GM18526 (cell line): ENCODE results near the gene RAB3D.
A peak's percentile ranks its signal among the peaks of the same experiment; 100 is the strongest.

Experiments
- POLR2A ChIP-seq: IDR thresholded peaks from 3 replicates; pipeline ENCODE4 v1.6.1; 2011; ENCODE audit not compliant: insufficient read length; ENCODE audit errors: extremely low read depth

Gene RAB3D

DNA sequence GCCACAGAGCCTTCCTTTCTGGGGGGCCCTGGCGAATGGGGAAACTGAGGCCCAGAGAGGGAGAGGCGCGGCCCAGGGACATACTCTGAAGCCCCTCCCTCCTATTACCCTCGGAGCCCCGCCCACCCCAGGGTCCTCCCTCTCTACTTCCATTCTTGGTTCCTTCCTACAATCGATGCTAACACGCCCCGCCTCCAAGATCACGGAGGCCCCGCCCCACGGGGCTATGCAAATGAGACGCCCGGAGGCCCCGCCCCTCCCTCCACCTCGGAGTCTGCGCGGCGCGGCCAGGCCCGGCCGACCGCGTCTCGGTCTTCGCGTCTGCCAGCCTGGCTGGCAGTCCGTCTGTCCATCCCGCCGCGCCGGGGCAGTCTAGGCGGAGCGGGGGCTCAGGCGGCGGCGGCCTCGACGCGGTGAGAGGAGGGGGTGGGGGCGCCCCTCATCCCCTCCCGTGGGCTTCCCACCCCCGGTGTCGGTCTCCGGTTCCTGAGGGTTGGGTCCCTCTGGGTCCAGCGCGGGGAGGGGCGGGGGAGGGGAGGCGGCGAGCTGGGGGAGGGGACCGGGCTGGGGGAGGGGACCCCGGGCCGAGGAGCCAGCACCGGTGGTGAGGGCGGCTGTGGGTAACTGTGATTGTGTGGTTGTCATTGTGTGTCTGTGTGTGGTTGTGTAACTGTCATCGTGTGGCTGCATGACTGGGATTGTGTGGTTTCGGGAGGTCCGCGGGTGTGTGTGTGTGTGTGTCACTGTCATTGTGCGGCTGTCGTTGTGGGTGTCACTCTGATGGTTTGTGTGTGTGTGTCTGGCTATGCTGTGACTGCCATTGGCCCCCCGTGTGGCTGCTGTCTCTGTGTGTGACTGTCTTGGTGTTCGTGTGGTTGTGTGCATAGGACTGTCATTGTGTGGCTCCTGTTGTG is 16.0 kb upstream of the RAB3D start, which contains the start of gene PLPPR2:
Gene PLPPR2 (plus strand): TSS at position 273 of the 914 bp plus-strand sequence. CDS start 2,242 bp downstream, outside the sequence.
- TF ChIP-seq POLR2A, result peak; percentile 30

DNA sequence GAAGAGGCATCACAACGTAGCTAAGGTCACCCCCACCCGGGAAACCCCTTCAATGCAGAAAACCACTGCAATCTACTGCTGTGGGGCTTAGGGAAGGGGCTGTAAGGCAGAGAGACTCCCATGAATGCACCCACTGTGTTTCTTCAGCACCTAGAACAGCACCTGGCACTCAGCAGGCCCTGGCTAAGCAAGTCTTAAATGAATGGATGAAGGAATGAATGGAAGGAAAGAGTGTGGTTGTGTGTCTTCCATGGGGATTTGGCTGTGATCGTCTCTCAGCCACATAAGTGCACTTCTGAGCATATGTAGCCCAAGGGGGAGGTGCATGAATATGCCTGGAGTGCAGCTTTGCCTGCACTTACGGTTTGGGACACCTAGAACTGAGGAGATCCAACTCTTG is 9.7 kb upstream of the RAB3D start:
- TF ChIP-seq POLR2A, result no peak

DNA sequence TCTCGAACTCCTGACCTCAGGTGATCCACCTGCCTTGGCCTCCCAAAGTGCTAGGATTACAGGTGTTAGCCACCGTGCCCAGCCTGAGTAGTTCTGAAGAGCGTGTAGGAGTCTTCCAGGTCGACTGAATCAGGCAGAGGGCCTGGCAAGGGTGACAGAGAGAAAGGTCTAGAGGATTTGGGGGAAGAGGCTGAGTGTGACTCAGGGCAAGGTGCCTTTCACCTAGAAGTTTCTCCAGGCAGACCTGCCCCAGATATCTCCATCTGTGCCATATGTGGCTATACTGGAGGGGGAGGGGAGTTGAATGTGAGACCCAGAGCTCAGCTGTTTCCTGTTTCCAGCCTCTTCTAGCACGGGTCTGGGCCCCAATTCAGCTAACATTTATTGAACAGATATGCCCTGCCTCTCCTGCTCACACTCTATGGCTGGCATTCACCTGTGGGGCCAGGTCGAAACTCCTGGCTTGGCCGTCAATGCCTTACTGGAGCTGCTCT is 8.1 kb upstream of the RAB3D start:
- no peak for TF ChIP-seq POLR2A

DNA sequence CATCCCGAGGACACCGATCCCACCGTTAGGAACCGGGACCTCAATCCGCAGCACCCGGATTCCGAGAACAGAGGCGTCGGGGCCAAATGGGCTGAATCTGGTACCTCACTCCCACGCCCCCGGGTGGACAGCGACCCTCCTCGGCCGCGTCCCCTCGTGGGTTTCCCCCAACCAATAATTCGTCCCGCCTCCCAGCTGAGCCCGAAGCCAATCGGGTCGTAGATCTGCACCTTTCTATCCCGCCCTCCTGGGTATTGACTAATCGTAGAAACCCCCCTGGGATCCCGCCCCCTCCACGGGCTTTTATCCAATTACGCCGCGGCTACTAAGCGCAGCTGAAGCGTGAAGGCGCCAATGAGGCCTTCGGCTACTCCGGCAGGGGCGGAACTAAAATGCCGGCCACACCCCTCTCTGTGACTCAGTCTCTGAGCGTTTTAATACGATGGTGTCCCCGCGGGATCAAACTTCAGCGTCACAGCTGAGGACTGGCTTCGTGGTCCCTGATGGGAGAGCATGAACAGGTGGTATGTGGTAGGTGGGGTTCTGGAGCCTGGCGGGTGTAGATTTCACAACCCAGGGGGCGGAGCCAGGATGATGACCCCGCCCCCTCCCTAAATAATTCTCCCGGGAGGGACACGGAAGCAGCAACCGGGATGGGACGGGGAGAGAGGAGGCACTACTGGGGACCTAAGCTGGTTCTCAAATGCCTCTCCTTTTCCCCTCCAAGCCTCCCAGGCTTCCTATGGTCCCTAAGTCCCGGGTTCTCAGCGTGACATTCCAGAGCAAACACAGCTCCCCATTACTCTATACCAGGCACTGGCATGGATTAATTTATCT is 6.9 kb upstream of the RAB3D start, which contains the start of the genes CCDC159 and TMEM205:
Gene CCDC159 (plus strand): TSS at position 416 of the 837 bp plus-strand sequence. CDS start 88 bp downstream, at position 504.
Gene TMEM205 (minus strand): TSS at position 165 of the 837 bp plus-strand sequence. CDS start 649 bp downstream, outside the sequence.
- TF ChIP-seq POLR2A, result peak; percentile 71

DNA sequence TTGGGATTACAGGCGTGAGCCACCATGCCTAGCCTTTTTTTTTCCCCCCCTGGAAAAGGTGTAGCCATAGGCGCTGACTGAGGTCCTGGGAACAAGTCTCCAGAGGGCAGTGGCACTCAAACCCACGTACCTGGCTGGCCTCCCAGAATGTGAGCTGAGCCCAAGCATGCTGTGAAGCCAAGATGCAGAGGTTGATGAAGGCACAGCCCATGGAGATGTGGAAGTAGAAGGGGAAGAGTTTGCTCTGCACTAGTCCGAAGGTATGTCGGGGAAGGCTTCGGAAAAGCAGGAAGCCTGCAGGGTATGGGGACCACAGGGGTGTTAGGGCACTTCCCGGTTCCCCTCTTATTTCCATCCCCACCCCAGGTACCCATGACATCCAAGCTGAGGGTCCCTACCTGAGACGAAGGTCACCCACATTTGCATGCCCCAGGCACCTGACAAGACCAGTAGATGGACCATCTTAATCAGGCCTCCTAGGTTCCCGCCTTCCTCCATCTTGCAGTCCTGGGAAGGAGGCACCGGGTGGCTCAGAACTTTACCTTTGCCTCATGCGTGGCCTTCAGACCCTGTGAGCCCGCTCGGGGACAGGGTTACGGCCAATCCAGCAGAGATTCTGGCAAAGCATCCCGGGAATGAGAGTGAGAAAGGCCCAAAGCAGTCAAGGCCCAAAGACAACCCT is 5.8 kb upstream of the RAB3D start:
- no peak for TF ChIP-seq POLR2A

DNA sequence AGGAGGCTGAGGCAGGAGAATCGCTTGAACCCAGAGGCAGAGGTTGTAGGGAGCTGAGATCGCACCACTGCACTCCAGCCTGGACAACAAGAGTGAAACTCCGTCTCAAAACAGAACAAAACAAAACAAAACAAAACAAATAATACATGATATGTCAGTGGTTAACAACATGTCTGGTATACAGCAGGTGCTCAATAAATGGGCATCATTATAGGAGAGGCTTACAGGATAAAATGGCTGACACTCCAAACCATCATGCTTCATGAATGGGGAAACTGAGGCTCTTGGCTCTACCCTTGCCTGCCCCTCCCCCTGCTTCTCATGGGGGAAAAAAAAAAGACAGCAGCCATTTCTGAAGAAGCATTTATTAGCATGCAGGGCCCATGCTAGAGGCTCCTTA is 3.0 kb upstream of the RAB3D start:
- no peak for TF ChIP-seq POLR2A

DNA sequence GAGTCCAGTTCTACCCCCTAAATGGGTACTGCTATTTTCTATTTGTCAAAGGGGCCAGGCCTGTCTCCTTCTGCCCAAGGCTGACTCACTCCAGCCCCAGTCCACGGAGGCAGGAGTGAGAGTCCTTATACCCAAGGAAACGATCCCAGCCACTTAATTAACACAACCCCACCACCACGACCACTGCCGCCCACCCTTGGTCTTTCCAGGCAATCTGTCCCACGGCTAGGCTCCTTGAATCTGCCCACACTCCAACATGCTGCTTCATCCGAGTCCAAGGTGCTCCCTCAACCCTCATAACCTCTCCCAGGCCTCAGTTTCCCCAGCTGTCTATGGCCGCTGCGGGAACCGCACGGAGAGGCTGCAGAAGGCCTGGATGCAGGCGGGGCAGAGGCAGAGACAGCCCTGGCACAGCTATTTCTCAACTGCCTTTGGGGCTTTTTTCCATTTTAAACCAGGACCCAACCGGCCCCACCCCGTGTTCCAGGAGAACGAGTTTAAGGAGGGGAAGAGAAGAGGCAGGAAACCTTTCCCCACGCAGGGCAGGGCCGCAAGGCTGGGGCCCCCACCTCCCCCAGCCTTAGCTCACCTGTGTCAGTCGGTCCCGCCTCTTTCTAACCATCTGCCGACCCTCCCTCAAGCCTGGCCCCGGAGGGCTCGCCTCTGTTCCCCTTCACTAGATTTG is 746 bp downstream of the RAB3D start:
- TF ChIP-seq POLR2A, result no peak

DNA sequence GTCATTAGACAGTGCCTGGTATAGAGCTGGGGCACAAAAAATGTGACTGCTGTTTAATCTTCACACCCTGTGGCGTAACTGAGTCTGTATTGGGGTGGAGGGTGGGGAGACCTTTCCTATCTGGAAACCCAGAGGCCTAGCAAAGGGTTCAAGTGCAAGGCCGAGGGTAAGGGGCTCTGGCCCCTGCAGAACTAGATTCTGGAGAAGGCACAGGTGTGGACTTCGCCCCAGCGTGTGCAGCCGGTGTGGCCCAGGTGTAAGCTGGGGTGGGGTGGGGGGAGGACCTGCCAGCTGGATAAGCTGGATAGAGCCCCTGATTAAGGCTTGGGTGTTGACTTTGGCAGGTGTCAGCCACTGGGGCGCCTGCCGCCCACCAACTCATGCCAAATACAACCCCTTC is 1.3 kb downstream of the RAB3D start:
- no peak for TF ChIP-seq POLR2A

DNA sequence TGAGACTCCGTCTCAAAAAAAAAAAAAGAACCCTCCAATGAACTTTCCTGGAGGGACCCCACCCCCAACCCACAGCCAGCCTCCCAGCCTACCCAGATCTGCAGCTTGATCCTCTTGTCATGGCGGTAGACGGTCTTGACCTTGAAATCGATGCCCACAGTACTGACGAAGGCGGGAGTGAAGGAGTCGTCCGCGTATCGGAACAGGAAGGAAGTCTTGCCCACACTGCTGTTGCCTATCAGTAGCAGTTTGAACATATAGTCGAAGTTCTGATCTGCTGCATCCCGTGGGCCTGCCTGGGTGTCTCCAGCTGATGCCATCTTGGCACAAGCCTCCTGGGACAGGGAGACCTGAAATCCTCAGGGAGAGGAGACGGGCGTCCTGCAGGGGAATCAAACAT is 2.4 kb downstream of the RAB3D start:
- no peak for TF ChIP-seq POLR2A

DNA sequence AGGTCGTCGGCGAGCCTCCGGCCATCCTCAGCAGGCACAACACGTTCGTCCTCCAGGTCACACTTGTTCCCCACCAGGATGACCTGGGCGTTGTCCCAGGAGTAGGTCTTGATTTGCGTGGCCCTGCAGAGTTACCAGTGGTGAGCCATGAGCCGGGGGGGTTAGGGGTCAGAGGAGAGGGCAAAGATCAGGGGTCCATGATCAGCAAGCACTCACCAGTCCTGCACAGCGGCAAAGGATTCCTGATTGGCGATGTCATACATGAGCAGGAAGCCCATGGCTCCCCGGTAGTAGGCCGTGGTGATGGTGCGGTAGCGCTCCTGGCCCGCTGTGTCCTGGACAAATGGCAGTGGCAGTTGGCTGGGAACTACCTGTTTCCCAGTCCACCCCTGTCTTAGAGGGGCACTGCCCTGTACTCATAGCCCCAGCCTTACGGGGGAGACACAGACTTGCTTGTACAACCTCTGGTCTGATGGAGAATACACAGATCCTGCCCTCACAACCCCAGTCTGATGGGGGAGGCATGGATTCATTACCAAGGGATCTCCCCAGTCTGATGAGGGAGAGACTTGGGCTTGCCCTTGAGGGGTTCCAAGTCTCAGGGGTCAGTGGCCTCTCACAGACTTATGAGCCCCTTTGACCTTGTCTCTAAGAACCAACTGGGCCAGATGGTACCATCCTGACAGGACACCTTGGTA is 3.9 kb downstream of the RAB3D start:
- TF ChIP-seq POLR2A, result no peak

DNA sequence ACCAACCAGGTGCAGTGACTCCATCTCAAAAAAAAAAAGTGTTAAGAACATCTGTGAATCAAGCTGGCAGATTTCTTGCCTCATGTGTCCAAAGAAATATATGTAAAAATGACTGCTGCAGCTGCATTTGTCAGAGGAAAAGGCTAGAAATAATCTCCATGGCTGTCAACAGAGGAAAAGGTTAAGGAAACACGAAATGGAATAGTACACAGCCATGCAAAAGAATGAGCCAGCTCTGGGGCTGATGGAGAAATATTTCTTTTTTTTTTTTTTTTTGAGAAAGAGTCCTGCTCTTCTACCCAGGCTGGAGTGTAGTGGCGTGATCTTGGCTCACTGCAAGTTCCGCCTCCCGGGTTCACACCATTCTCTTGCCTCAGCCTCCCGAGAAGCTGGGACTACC is 6.6 kb downstream of the RAB3D start:
- no peak for TF ChIP-seq POLR2A

DNA sequence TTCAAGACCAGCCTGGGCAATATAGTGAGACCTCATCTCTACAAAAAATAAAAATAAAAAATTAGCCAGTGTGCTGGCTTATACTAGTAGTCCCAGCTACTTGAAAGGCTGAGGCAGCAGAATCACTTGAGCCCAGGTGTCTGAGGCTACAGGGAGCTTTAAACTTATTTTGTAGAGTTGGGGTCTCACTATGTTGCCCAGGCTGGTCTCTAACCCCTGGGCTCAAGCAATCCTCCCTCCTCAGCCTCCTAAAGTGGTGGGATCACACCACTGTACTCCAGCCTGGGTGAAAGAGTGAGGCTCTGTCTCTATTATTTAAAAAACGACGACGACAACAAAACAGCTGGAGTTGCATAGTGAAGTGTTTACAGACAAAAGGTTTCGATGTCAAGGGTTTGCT is 8.0 kb downstream of the RAB3D start:
- no peak for TF ChIP-seq POLR2A

DNA sequence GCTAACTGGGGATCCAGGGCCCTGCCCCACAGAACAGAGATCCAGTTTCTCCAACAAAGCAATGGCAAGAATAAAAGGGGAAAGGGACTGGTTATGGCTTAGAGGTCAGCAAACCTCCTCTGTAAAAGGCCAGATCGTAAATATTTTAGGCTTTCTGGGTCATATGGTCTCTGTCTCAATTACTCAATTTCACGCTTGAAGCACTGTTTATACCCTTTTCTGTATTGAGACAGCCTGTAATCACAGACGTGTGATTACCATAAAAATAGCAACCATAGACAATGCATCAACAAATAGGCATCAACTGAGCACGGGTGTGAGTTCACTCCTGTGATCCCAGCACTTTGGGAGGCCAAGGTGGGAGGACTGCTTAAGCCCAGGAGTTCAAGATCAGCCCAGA is 9.3 kb downstream of the RAB3D start:
- no peak for TF ChIP-seq POLR2A

DNA sequence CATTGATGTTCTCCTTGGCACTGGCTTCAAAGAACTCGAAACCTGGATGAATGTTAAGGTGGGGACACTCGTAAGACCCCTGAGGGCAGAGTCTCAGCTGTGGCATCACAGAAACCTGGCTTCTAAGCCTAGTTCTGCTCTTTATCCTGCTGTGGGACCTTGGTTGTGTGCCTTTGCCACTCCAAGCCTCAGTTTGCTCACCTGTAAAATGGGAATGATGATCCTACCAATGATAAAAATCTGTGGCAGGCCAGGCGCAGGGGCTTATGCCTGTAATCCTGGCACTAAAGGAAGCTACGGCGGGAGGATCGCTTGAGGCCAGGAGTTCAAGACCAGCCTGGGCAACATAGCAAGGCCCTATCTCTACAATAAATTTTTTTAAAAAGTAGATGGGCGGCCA is 13.9 kb downstream of the RAB3D start:
- no peak for TF ChIP-seq POLR2A

DNA sequence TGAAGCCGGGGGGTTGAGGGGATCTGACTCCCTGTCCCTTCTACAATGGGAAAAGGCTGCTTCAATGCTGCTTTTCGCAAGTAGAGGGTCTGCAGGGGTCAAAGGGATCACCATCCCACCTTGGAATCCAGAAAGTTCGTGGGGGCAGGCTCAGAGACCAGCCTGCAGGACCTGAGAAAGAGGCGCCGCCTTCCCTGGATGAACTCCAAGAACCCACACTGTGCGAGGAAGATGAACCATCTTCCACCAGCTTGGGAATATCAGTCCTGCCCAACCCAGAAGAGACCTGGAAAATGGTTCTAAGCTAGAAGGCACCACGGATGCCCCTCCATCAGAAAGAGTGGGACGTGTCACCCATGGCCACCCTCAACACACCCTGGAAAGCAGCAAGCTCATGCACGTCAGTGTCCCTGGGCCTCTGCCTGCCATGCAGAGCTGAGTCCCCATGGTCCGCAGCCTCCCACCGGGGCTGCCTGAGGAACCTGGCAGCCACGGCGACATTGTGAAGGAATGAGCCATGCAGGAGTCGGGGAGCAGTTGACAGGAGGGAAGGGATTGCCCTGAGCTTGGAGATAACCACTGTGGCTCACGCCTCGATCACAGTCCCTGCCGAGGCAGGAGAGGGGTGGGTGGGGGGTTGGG is 14.6 kb downstream of the RAB3D start:
- TF ChIP-seq POLR2A, result no peak
